ENCODE data around the gene PARK7. TPM values are rescaled to one million over a fixed set of nuclear protein-coding genes. Genes with fewer than 3 reads are reported as not detected.

The PARK7 gene
- total and polyA plus RNA-seq, 5 donors from 2014 or later, result 150 to 527 (median 462) TPM

DNA sequence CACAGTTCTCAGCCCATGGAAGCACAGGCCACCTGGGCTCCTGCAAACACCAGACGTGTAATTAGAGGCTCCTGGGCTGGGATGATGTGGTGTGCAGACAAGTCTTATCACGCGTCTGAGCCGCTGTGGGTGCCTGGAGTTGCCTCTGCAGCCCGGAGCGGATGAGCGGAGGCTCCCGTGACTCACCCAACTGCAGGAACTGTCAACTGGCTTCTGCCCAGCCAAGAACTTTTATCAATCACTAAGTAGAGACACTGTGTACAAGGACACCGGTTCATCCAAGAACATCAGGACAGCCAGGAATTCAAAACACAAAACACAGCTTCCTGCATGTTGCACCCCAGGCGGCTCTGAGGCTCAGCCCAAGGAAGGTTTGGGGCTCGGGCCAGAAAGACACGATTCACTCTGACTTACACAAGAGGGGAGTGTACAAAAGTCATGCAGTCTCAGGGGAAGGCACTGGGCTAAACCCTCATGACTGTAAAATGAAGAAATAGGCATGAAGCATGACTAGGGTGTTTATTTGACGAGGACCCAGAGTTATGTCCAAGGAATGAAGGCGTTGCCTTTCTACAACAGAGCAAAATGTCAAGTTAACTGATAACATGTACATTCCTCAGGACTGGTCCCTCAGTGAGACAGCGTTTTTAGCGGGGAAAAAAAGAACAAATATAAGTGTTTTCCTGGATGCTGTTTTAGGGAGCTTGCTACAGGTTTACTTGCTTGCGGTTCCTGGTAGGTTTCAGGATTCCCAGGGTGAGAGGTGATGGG, 43.5 kb downstream of the PARK7 start:
- peaks cover 18% of the 10 kb centered on the region for H3K36me3 Mint-ChIP-seq
- H3K4me3 ChIP-seq (ENCODE audit: low read depth, low read length), result no peak overlapping the region
- H3K9me3 Mint-ChIP-seq, result no peaks in the 10 kb centered on the region
- H3K27ac ChIP-seq (ENCODE audit: insufficient read depth, low read length, poor library complexity, severe bottlenecking), result no peak overlapping the region
- no peaks in the 10 kb centered on the region for H3K4me1 Mint-ChIP-seq
- H3K4me3 Mint-ChIP-seq, result no peak overlapping the region
- no peak overlapping the region for H3K27ac Mint-ChIP-seq
- DNase-seq (no peak), ATAC-seq (ENCODE audit: low read depth in 2 of 2) (no peak)
- H3K27me3 Mint-ChIP-seq, result no peaks in the 10 kb centered on the region
- no peaks in the 10 kb centered on the region for H3K27me3 ChIP-seq (ENCODE audit: control insufficient read depth, insufficient read depth, low read length)
- H3K4me1 ChIP-seq (ENCODE audit: control insufficient read depth, insufficient read depth, low read length, poor library complexity, severe bottlenecking), result no peaks in the 10 kb centered on the region
- H3K36me3 ChIP-seq (ENCODE audit: control insufficient read depth, insufficient read depth, low read length), result peaks cover 2% of the 10 kb centered on the region
- H3K9me3 ChIP-seq (ENCODE audit: control insufficient read depth in 2 of 2, low read length in 2 of 2), result no peaks in the 10 kb centered on the region

DNA sequence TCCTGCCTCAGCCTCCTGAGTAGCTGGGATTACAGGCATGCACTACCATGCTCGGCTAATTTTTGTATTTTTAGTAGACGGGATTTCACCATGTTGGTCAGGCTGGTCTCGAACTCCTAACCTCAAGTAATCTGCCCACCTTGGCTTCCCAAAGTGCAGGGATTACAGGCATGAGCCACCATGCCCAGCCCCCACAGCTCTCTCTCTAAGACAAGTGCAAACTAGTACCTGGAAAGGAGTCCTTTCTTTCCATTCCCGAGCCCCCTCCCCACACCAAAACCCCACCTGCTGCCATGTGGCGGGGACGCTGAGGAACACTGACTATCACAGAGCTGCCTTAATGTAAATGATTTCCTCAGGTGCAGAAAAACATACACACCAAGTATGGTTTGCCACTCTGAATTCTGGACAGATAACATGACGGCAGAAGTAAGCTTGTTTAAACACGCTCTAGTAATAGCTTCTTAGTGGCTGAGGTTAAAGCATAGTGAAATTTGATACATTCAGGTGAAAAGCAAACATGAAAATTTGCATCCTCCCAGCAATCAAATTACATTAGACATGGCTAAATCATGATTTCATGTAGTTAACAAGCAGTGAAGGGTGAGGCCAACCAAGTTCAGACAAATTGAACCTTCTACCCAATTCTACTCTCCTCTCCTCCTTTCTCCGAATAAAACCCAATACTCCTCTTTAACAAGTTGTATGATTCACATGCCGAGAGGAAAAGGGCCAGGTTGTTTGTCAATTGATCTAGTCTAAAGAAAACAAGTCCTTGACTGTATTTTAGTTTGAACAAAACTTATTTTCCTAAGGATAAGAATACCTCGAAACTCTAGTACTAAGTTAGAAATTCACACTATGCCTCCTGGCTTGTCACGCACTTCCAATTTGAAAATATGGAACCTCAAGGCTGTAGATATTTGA, 44.8 kb downstream of the PARK7 start:
- Histone ChIP-seq H3K27ac (ENCODE audit: insufficient read depth, low read length, poor library complexity, severe bottlenecking) (no peak overlapping the region), H3K36me3 (ENCODE audit: control insufficient read depth, insufficient read depth, low read length) (peaks cover 2% of the 10 kb centered on the region), H3K4me3 (ENCODE audit: low read depth, low read length) (no peak overlapping the region), H3K9me3 (ENCODE audit: control insufficient read depth in 2 of 2, low read length in 2 of 2) (no peaks in the 10 kb centered on the region), H3K27me3 (ENCODE audit: control insufficient read depth, insufficient read depth, low read length) (no peaks in the 10 kb centered on the region), H3K4me1 (ENCODE audit: control insufficient read depth, insufficient read depth, low read length, poor library complexity, severe bottlenecking) (no peaks in the 10 kb centered on the region)
- peaks cover 18% of the 10 kb centered on the region for H3K36me3 Mint-ChIP-seq
- no peak for ATAC-seq (ENCODE audit: low read depth in 2 of 2)
- no peak overlapping the region for H3K4me3 Mint-ChIP-seq
- H3K4me1 Mint-ChIP-seq, result no peaks in the 10 kb centered on the region
- no peaks in the 10 kb centered on the region for H3K9me3 Mint-ChIP-seq
- DNase-seq, result no peak
- H3K27me3 Mint-ChIP-seq, result no peaks in the 10 kb centered on the region
- no peak overlapping the region for H3K27ac Mint-ChIP-seq

DNA sequence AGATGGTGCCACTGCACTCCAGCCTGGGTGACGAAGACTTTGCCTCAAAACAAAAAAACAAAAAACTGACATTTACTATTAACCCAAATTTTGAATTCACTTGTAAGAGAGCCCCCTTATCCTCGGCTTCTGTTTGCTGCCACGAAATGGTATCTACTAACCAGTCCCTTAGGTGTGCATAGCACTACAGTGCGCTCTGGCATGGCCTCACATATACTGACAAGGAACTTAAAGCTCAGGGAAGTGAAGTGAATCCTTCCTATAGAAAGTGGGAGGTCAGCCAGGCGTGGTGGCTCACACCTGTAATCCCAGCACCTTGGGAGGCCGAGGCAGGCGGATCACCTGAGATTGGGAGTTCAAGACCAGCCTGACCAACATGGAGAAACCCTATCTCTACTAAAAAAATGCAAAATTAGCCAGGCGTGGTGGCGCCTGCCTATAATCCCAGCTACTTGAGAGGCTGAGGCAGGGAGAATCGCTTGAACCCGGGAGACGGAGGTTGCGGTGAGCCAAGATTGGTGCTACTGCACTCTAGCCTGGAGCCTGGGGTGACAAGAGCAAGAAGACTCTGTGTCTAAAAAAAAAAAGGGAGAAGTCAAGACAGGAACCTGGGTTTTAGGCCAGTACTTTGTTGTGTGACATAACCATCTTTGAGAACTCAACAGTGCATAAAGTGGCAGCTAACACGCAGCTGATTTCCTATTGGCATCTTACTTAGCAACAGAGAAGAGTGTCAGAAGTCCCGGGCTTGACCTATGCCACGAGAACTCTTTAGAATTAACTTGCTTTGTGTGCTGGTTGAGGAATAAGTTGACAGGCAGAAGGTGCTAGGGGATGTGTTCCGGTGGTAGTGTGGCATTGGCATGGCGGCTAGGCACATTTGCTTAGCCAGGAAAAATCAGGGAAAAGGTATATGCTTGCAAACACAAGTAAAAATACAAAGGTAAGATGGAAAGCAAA, 47.8 kb downstream of the PARK7 start:
- Mint-ChIP-seq H3K4me1 (no peaks in the 10 kb centered on the region), H3K27me3 (no peaks in the 10 kb centered on the region), H3K4me3 (no peak overlapping the region), H3K27ac (peak overlapping the region in 1 of 3 donors; percentile 23), H3K9me3 (no peaks in the 10 kb centered on the region), H3K36me3 (peaks cover 19% of the 10 kb centered on the region)
- Histone ChIP-seq H3K9me3 (ENCODE audit: control insufficient read depth in 2 of 2, low read length in 2 of 2) (no peaks in the 10 kb centered on the region), H3K4me1 (ENCODE audit: control insufficient read depth, insufficient read depth, low read length, poor library complexity, severe bottlenecking) (no peaks in the 10 kb centered on the region), H3K27ac (ENCODE audit: insufficient read depth, low read length, poor library complexity, severe bottlenecking) (no peak overlapping the region), H3K36me3 (ENCODE audit: control insufficient read depth, insufficient read depth, low read length) (peaks cover 2% of the 10 kb centered on the region), H3K4me3 (ENCODE audit: low read depth, low read length) (no peak overlapping the region), H3K27me3 (ENCODE audit: control insufficient read depth, insufficient read depth, low read length) (no peaks in the 10 kb centered on the region)
- DNase-seq (no peak), ATAC-seq (ENCODE audit: low read depth in 2 of 2) (no peak)

DNA sequence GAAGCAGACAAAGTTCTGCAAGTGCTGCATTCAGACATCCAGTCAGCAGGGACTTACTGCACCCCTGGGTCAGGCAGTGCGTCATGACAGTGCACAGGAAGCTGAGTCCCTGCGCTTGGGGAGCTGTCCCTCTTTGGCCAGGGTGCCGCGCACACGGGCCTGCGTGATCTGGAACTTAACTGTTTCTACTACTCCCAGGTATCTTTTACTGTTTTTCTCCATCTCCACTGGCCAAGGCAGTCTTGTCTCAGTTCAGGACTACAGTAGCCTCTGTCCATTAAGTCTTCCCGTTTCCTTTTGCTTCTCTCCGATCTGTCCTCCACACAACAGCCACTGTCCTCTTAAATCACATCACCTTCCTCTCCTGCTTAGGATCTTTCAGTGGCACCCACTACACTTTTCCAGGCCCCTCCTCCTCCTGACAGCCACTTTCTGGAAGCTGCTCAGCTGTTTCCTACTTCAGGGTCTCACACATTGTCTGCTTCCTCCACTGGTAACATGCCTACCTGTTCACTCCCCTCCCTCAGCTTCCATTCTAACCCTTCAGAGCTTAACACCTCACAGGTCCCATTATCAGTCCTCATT, 48.7 kb downstream of the PARK7 start:
- H3K27me3 Mint-ChIP-seq, result peaks cover under 1% of the 10 kb centered on the region
- H3K27ac Mint-ChIP-seq, result no peak overlapping the region
- H3K4me1 Mint-ChIP-seq, result no peaks in the 10 kb centered on the region
- H3K27ac ChIP-seq (ENCODE audit: insufficient read depth, low read length, poor library complexity, severe bottlenecking), result no peak overlapping the region
- ATAC-seq (ENCODE audit: low read depth in 2 of 2) (no peak), DNase-seq (no peak)
- H3K36me3 ChIP-seq (ENCODE audit: control insufficient read depth, insufficient read depth, low read length), result no peaks in the 10 kb centered on the region
- no peaks in the 10 kb centered on the region for H3K4me1 ChIP-seq (ENCODE audit: control insufficient read depth, insufficient read depth, low read length, poor library complexity, severe bottlenecking)
- H3K9me3 ChIP-seq (ENCODE audit: control insufficient read depth in 2 of 2, low read length in 2 of 2), result no peaks in the 10 kb centered on the region
- no peaks in the 10 kb centered on the region for H3K9me3 Mint-ChIP-seq
- peaks cover 12% of the 10 kb centered on the region for H3K36me3 Mint-ChIP-seq
- no peak overlapping the region for H3K4me3 Mint-ChIP-seq
- H3K4me3 ChIP-seq (ENCODE audit: low read depth, low read length), result no peak overlapping the region
- H3K27me3 ChIP-seq (ENCODE audit: control insufficient read depth, insufficient read depth, low read length), result no peaks in the 10 kb centered on the region

DNA sequence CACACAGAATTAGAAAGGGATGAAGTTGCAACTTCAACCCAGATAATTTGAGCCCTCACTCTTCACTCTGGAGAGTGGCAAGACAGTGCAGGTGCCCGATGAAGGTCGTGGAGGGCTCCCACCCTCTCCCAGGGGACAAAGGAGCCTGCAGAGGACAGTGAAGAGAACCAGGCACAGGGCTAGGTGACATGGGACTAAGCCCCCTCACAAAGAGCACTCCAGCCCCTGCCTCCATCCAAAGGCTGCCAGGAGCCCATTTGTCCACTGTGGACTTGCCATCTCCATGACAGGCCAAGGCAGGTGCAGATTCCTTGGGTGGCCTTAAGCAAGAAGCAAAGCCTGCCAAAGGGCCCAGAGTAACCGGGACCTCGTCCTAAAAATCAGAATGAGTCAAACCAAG, 49.5 kb downstream of the PARK7 start:
- no peaks in the 10 kb centered on the region for H3K9me3 ChIP-seq (ENCODE audit: control insufficient read depth in 2 of 2, low read length in 2 of 2)
- peaks cover 6% of the 10 kb centered on the region for H3K27me3 Mint-ChIP-seq
- peaks cover under 1% of the 10 kb centered on the region for H3K27me3 ChIP-seq (ENCODE audit: control insufficient read depth, insufficient read depth, low read length)
- no peak overlapping the region for H3K27ac Mint-ChIP-seq
- H3K4me1 ChIP-seq (ENCODE audit: control insufficient read depth, insufficient read depth, low read length, poor library complexity, severe bottlenecking), result no peaks in the 10 kb centered on the region
- no peak overlapping the region for H3K4me3 Mint-ChIP-seq
- H3K27ac ChIP-seq (ENCODE audit: insufficient read depth, low read length, poor library complexity, severe bottlenecking), result no peak overlapping the region
- no peaks in the 10 kb centered on the region for H3K36me3 ChIP-seq (ENCODE audit: control insufficient read depth, insufficient read depth, low read length)
- peaks cover 0 to 2% (median 0%) of the 10 kb centered on the region in 4 donors for H3K4me1 Mint-ChIP-seq
- no peak overlapping the region for H3K4me3 ChIP-seq (ENCODE audit: low read depth, low read length)
- H3K36me3 Mint-ChIP-seq, result peaks cover 8% of the 10 kb centered on the region
- no peak for ATAC-seq (ENCODE audit: low read depth in 2 of 2)
- no peak for DNase-seq
- H3K9me3 Mint-ChIP-seq, result no peaks in the 10 kb centered on the region

DNA sequence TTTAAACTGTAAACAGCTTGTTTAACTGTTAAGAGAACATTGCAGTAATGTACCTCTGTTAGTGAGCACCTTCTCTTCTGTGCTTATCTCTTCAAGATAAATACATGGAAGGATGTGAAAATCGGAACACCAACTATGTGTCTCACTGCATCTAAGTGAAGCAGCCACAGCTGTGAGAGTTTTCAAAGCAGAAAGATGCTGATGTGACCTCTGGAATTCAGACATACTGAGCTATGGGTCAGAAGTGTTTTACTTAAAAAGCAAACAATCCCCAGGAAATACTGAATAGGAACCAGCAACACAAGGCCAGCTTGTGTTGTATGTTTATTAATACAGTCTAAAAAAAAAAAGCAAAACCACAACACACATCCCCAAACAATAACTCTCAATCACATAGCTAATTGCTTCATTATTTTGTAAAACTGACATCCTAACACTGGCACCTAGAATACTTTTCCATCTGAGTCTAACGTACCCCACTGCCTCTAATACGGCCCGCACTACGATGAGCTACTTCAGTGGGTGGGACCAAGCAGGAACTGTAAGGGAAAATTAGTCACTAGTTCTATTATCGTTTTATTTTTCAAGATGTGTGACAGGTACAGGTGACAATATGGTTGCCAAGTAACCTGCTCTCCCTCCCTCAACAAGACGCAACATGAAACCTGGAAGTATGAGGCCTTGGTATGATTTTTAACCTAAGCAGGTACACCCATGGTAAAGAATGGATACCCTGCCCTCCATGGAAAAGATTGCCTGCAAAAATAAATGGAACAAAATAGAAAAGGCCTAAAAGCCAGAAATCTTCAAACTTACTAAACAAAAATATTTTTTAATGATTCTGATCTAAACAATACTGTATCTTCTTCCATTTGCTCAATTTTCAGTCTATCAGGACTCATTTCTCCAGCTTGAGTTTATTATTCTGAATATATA, 50.7 kb downstream of the PARK7 start:
- Histone ChIP-seq H3K4me1 (ENCODE audit: control insufficient read depth, insufficient read depth, low read length, poor library complexity, severe bottlenecking) (no peaks in the 10 kb centered on the region), H3K9me3 (ENCODE audit: control insufficient read depth in 2 of 2, low read length in 2 of 2) (no peaks in the 10 kb centered on the region), H3K27ac (ENCODE audit: insufficient read depth, low read length, poor library complexity, severe bottlenecking) (no peak overlapping the region), H3K4me3 (ENCODE audit: low read depth, low read length) (no peak overlapping the region), H3K27me3 (ENCODE audit: control insufficient read depth, insufficient read depth, low read length) (peaks cover 5% of the 10 kb centered on the region), H3K36me3 (ENCODE audit: control insufficient read depth, insufficient read depth, low read length) (no peaks in the 10 kb centered on the region)
- H3K9me3 Mint-ChIP-seq, result no peaks in the 10 kb centered on the region
- peaks cover 13% of the 10 kb centered on the region for H3K27me3 Mint-ChIP-seq
- H3K4me1 Mint-ChIP-seq, result peaks cover 0 to 6% (median 0%) of the 10 kb centered on the region in 4 donors
- DNase-seq (no peak), ATAC-seq (ENCODE audit: low read depth in 2 of 2) (no peak)
- H3K4me3 Mint-ChIP-seq, result no peak overlapping the region
- H3K36me3 Mint-ChIP-seq, result peaks cover 8% of the 10 kb centered on the region
- H3K27ac Mint-ChIP-seq, result no peak overlapping the region
